DND-41 (cell line): Measurements from ENCODE around the gene GABRB3.

ENCODE experiments used
- ATAC-seq: fragments of 200-7000 bp; cut with Tn5 transposase; 3 replicates; pipeline ENCODE4 v1.9.1; 2021; ENCODE audit warnings: low read depth; ENCODE audit not compliant: insufficient read depth
- DNase-seq: peaks from one replicate; pipeline ENCODE4 v3.0.0-alpha.2; 2020
- H2AFZ ChIP-seq: 2 replicates; pipeline ENCODE4 v1.6.0; 2012; ENCODE audit warnings: low read depth, low read length
- H3K27ac ChIP-seq: 2 replicates; pipeline ENCODE4 v1.5.1; 2012; ENCODE audit warnings: low read length, inconsistent platforms
- H3K27me3 ChIP-seq: fragments of 200-600 bp; sonication (generic); 2 replicates; pipeline ENCODE4 v1.6.0; 2012; ENCODE audit warnings: low read length, mild to moderate bottlenecking, inconsistent platforms; ENCODE audit not compliant: insufficient read depth, poor library complexity
- H3K36me3 ChIP-seq: 2 replicates; pipeline ENCODE4 v1.5.1; 2012; ENCODE audit warnings: low read length, inconsistent platforms; ENCODE audit not compliant: insufficient read depth
- H3K4me1 ChIP-seq: 2 replicates; pipeline ENCODE4 v1.5.1; 2012; ENCODE audit warnings: mild to moderate bottlenecking, low read length; ENCODE audit not compliant: insufficient read depth
- H3K4me2 ChIP-seq: 2 replicates; pipeline ENCODE4 v1.6.0; 2012; ENCODE audit warnings: mild to moderate bottlenecking, moderate library complexity, low read length, inconsistent platforms; ENCODE audit not compliant: insufficient read depth
- H3K4me3 ChIP-seq, 2 experiments: fragments of 200-600 bp in 1 of 2; shearing (Covaris generic) in 1 of 2; 2 replicates each; pipeline ENCODE4 v1.5.1; 2012 to 2016; ENCODE audit warnings: inconsistent platforms in 2 of 2, low read length in 2 of 2, mild to moderate bottlenecking in 2 of 2, low read depth in 1 of 2, moderate library complexity in 1 of 2
- H3K79me2 ChIP-seq: 2 replicates; pipeline ENCODE4 v1.6.0; 2012; ENCODE audit warnings: low read length, inconsistent platforms; ENCODE audit not compliant: insufficient read depth
- H3K9ac ChIP-seq: 2 replicates; pipeline ENCODE4 v1.6.0; 2012; ENCODE audit warnings: low read depth, mild to moderate bottlenecking, inconsistent platforms, low read length, moderate library complexity
- H3K9me3 ChIP-seq: 2 replicates; pipeline ENCODE4 v1.5.1; 2012; ENCODE audit warnings: low read length, moderate library complexity, mild to moderate bottlenecking, inconsistent platforms; ENCODE audit not compliant: insufficient read depth, severe bottlenecking
- H4K20me1 ChIP-seq: 2 replicates; pipeline ENCODE4 v1.6.0; 2012; ENCODE audit warnings: low read length; ENCODE audit not compliant: insufficient read depth
- CTCF ChIP-seq: IDR thresholded peaks from 2 replicates; pipeline ENCODE4 v1.5.1; 2012; ENCODE audit warnings: borderline replicate concordance, low read length, moderate library complexity, mild to moderate bottlenecking; ENCODE audit not compliant: poor library complexity, severe bottlenecking; ENCODE audit errors: extremely low read depth
- EZH2 ChIP-seq: IDR thresholded peaks from 3 replicates; pipeline ENCODE4 v1.6.1; 2012; ENCODE audit warnings: borderline replicate concordance, low read depth, mild to moderate bottlenecking, moderate library complexity, low read length, inconsistent platforms; ENCODE audit not compliant: severe bottlenecking

GABRB3 gene

DNA sequence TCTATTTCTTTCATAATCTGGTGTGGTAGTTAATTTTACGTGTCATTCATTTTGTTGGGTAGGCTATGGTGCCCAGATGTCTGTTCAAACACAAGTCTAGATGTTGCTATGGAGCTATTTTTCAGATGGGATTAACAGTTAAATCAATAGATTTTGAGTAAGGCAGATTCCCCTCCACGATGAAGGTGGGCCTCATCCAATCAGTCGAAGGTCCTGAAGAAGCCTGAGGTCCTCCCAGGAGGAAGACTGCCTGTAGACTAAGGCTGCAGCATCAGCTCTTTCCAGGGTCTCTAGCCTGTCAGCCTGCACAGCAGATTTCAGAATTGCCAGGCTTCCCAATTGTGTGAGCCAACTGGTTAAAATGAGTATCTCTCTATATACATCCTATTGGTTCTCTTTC, 92.9 kb downstream of the GABRB3 start:
- Histone ChIP-seq H3K4me3 (no peak overlapping the region), H4K20me1 (no peaks in the 10 kb centered on the region), H3K79me2 (no peaks in the 10 kb centered on the region), H3K4me2 (no peak overlapping the region), H3K9me3 (no peaks in the 10 kb centered on the region), H2AFZ (no peak overlapping the region), H3K36me3 (no peaks in the 10 kb centered on the region), H3K27ac (no peak overlapping the region), H3K9ac (no peak overlapping the region), H3K4me1 (no peaks in the 10 kb centered on the region), H3K27me3 (no peaks in the 10 kb centered on the region)
- DNase-seq = no peak
- TF ChIP-seq EZH2 (no peak), CTCF (no peak)
- no peak for ATAC-seq

GRCh38 chr15:26676115-26676514, 96.8 kb downstream of the GABRB3 start:
- TF ChIP-seq EZH2 = no peak
- no peak for TF ChIP-seq CTCF
- no peaks in the 10 kb centered on the region for H4K20me1 ChIP-seq
- H3K4me3 ChIP-seq = no peak overlapping the region
- no peak overlapping the region for H3K27ac ChIP-seq
- H3K79me2 ChIP-seq = no peaks in the 10 kb centered on the region
- no peaks in the 10 kb centered on the region for H3K36me3 ChIP-seq
- H3K4me2 ChIP-seq = no peak overlapping the region
- H3K27me3 ChIP-seq = no peaks in the 10 kb centered on the region
- ATAC-seq (no peak), DNase-seq (no peak)
- no peaks in the 10 kb centered on the region for H3K9me3 ChIP-seq
- no peak overlapping the region for H2AFZ ChIP-seq
- H3K9ac ChIP-seq = no peak overlapping the region
- H3K4me1 ChIP-seq = no peaks in the 10 kb centered on the region

DNA sequence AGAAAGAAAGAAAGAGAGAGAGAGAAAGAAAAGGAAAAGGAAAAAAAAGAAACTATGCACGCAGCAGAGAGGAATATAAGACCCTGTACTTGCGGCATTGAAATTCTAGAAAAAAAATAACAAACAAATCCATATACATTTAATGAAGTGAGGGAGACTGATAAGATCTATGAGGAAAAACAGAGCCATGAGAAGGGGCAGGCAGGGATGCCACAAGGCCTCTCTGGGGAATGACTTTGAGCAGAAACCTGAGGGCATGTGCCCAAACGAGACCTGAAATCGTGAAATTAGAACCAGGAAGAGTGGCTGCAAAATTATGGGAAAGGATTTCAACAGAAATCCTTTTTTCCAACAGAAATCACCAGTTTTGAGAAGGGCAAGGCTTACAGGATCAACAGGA, 98.4 kb downstream of the GABRB3 start:
- ATAC-seq (no peak), DNase-seq (no peak)
- no peak overlapping the region for H3K9ac ChIP-seq
- H3K79me2 ChIP-seq = no peaks in the 10 kb centered on the region
- no peak overlapping the region for H3K4me3 ChIP-seq
- H3K4me2 ChIP-seq = no peak overlapping the region
- H4K20me1 ChIP-seq = no peaks in the 10 kb centered on the region
- no peaks in the 10 kb centered on the region for H3K4me1 ChIP-seq
- TF ChIP-seq EZH2 = no peak
- no peak for TF ChIP-seq CTCF
- no peaks in the 10 kb centered on the region for H3K27me3 ChIP-seq
- no peaks in the 10 kb centered on the region for H3K9me3 ChIP-seq
- no peaks in the 10 kb centered on the region for H3K36me3 ChIP-seq
- no peak overlapping the region for H3K27ac ChIP-seq
- H2AFZ ChIP-seq = no peak overlapping the region

DNA sequence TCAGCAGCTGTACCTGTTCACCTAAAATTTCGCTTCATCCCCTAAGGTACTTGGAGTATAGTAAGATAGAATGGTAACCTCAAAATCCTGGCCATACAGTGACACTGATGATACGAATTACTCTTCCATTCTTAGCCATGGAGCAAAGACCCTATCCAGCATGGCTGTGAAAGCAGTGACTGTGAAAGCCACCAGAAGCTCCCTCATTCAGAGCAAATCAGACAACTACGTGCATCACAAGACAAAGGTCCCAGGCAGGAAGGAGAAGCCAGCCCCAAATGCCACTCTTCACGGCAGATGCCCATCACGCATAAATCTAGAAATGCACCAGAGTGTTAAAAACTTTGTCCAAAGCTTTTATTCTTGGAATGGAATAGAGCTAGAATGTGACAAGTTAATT, 99.4 kb downstream of the GABRB3 start:
- Histone ChIP-seq H3K36me3 (no peaks in the 10 kb centered on the region), H3K9ac (no peak overlapping the region), H3K4me2 (no peak overlapping the region), H4K20me1 (no peaks in the 10 kb centered on the region), H3K27me3 (no peaks in the 10 kb centered on the region), H2AFZ (no peak overlapping the region), H3K9me3 (no peaks in the 10 kb centered on the region), H3K4me3 (no peak overlapping the region), H3K79me2 (no peaks in the 10 kb centered on the region), H3K27ac (no peak overlapping the region), H3K4me1 (no peaks in the 10 kb centered on the region)
- DNase-seq (no peak), ATAC-seq (no peak)
- TF ChIP-seq EZH2 (no peak), CTCF (no peak)
